HG03521 (cell line): Measurements from ENCODE around the gene PTAR1.

Experiments used
- ATAC-seq: cut with Tn5 transposase; IDR thresholded peaks from one replicate; pipeline ENCODE4 v1.9.1; 2021; ENCODE audit warnings: mild to moderate bottlenecking, moderate library complexity; ENCODE audit not compliant: unreplicated experiment

PTAR1 gene

GRCh38 chr9:69674716-69675438 is 84.9 kb downstream of the PTAR1 start:
- no peak for ATAC-seq

GRCh38 chr9:69674112-69674685 is 85.6 kb downstream of the PTAR1 start:
- no peak for ATAC-seq

- ATAC-seq = no peak
Measured at GRCh38 chr9:69673311-69673640, 86.5 kb downstream of the PTAR1 start.

- peak; percentile 91 for ATAC-seq
Measured at GRCh38 chr9:69672596-69673310, 87.1 kb downstream of the PTAR1 start.

- peak; percentile 38 for ATAC-seq
Measured at GRCh38 chr9:69671879-69672595, 87.8 kb downstream of the PTAR1 start, which contains the start of gene APBA1. APBA1 (minus strand) TSS chr9:69672371.

- ATAC-seq = no peak
Measured at GRCh38 chr9:69671311-69671878, 88.4 kb downstream of the PTAR1 start.

- no peak for ATAC-seq
Measured at GRCh38 chr9:69667306-69667705, 92.5 kb downstream of the PTAR1 start.

- no peak for ATAC-seq
Measured at GRCh38 chr9:69660304-69660703, 99.5 kb downstream of the PTAR1 start.
